Measurements from ENCODE around the gene RAB11A.

GRCh38 chr15:65824031-65824743, 45.1 kb upstream of the RAB11A start:
- peak; percentile 63 for TF ChIP-seq CTCF (IDR thresholded peaks at IDR 0.05; ENCODE audit: low read depth, low read length)
- no peak for TF ChIP-seq EZH2phosphoT487 (IDR thresholded peaks at IDR 0.05; ENCODE audit: low read depth)
